Endothelial cell of coronary artery (primary cell): Measurements from ENCODE around the gene MPL. TPM values are rescaled to one million over a fixed set of nuclear protein-coding genes. Genes with fewer than 3 reads are reported as not detected.

ENCODE experiments used
- total RNA-seq: library from RNA; depleted of rRNA; stranded (reverse); fragments of >200 nt; gene quantifications from 2 replicates; pipeline ENCODE4 v1.2.3, GENCODE V29; 2014

Gene MPL
- not detected in 2 replicates for total RNA-seq

DNA sequence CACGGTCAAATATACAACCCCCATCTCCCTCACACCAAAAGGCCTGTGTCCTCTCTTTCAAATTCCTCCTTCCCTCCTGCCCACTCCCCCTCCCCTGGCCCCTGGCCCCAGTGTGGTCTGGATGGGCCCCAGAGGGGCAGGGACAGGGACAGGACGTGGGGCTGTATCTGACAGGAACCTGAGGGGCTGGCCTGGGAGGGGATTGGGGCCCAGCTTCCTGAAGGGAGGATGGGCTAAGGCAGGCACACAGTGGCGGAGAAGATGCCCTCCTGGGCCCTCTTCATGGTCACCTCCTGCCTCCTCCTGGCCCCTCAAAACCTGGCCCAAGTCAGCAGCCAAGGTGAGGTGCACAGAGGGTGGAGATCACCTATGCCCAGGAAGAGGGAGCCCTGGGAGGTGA is at the start of gene MPL:
Gene MPL, plus strand, starts transcription at position 231 of the 400 bp plus-strand sequence. Its CDS starts 31 bp downstream, at position 262.

DNA sequence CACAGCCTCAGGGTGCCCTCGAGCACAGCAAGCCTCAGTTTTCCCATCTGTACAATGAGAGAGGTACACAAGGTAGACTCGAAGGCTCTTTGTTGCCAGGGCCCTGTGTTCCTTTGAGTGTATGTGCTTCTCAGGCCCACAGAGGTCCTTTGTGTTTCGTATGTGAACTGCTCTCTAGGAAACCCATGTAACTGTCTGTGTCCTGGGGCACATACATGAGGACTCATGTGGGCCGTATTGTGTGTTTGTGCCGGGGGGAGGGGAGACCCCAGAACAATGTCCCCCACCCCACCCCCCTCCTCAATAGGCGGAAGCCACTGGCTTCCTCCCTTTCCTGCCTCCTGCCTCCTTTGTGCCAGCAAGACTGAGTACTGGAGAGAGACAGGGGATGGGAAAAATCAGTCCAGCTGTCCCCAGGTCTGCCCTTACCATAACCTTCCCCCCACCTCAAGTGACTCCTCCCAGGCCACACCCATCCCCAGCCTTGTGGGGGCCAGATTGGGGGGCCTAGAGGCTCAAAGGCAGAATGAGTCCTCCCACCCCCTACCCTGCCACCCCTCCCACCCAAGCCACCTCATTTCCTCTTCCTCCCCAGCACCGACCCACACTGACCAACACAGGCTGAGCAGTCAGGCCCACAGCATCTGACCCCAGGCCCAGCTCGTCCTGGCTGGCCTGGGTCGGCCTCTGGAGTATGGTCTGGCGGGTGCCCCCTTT is 37.1 kb upstream of the MPL start, which contains the start of gene TIE1:
Gene TIE1, plus strand, starts transcription at position 605 of the 717 bp plus-strand sequence. Its CDS starts 90 bp downstream, at position 695.

DNA sequence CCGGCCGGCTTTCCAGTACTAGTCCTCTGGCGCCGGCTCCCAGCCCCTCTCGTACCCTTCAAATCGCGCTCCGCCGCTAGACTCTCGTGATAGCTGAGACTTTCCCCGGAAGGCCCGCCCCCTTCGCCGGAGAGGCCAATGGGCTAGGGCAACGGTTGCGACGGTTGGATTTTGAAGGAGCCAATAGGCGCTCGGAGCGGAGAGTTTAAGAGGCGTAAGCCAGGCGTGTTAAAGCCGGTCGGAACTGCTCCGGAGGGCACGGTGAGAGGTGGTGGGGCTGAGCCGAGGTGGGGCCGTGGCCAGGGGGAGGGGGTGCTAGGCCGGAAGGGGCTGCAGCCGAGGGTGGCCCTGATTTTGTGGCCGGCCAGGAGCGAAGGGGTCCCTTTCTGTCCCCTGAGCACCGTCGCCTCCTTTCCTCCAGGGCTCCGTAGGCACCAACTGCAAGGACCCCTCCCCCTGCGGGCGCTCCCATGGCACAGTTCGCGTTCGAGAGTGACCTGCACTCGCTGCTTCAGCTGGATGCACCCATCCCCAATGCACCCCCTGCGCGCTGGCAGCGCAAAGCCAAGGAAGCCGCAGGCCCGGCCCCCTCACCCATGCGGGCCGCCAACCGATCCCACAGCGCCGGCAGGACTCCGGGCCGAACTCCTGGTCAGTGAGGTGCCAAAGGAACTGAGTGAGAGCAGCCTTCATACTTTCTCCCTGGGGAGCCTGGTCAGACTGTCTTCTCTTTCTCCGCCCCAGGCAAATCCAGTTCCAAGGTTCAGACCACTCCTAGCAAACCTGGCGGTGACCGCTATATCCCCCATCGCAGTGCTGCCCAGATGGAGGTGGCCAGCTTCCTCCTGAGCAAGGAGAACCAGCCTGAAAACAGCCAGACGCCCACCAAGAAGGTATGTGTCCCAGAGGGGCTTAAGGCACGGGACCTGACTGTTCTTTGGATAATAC is 21.4 kb downstream of the MPL start, which contains the start of gene CDC20:
Gene CDC20, plus strand, starts transcription at position 236 of the 948 bp plus-strand sequence. Its CDS starts 235 bp downstream, at position 471.

GRCh38 chr1:43367904-43368645 is 30.5 kb downstream of the MPL start, which contains the start of gene ELOVL1:
ELOVL1 (minus strand) TSS chr1:43368011; CDS start chr1:43365609, 2,402 bp downstream.

GRCh38 chr1:43389326-43390313 is 52.0 kb downstream of the MPL start, which contains the start of the genes MED8 and SZT2:
MED8 (minus strand) TSS chr1:43389800; CDS start chr1:43389764, 36 bp downstream.
SZT2 (plus strand) TSS chr1:43389899; CDS start chr1:43389969, 70 bp downstream.

Other genes starting within 250 kb of the MPL start
- 103 and 141 TPM in 2 replicates for gene EBNA1BP2, start 165.5 kb upstream of the MPL start, total RNA-seq
- 0.28 and 0.36 TPM in 2 replicates for gene CFAP57, start 165.5 kb upstream of the MPL start, total RNA-seq
- not detected in 2 replicates for gene TMEM125, start 67.8 kb upstream of the MPL start, total RNA-seq
- not detected in 2 replicates for gene C1orf210, start 52.2 kb upstream of the MPL start, total RNA-seq
- gene TIE1, start 36.8 kb upstream of the MPL start, total RNA-seq = 694 and 736 TPM in 2 replicates
- gene CDC20, start 21.2 kb downstream of the MPL start, total RNA-seq = 35.3 and 83.5 TPM in 2 replicates
- 64.6 and 66.0 TPM in 2 replicates for gene ELOVL1, start 30.2 kb downstream of the MPL start, total RNA-seq
- gene MED8, start 52.0 kb downstream of the MPL start, total RNA-seq = 45.6 and 47.1 TPM in 2 replicates
- gene SZT2, start 52.1 kb downstream of the MPL start, total RNA-seq = 13.5 and 23.6 TPM in 2 replicates
- 121 and 235 TPM in 2 replicates for gene HYI, start 116.1 kb downstream of the MPL start, total RNA-seq
- 120 and 266 TPM in 2 replicates for gene PTPRF, start 193.1 kb downstream of the MPL start, total RNA-seq